HG03045 (cell line): ENCODE measurements around the gene RGS14.
"Not testable (repeated sequence)": the region's sequence is repeated elsewhere in the genome, so short reads cannot be mapped to it uniquely, and the experiment has no call there.

Experiments used
- ATAC-seq: cut with Tn5 transposase; IDR thresholded peaks from one replicate; pipeline ENCODE4 v1.9.1; 2021; ENCODE audit warnings: mild to moderate bottlenecking, moderate library complexity; ENCODE audit not compliant: unreplicated experiment

RGS14 gene

GRCh38 chr5:177363565-177363964 lies 5.8 kb downstream of the RGS14 start:
- ATAC-seq = no peak

- ATAC-seq = peak; percentile 41
These were observed 6.6 kb downstream of the RGS14 start for GRCh38 chr5:177364159-177364962.

GRCh38 chr5:177365845-177366527 lies 8.3 kb downstream of the RGS14 start:
- ATAC-seq = no peak

GRCh38 chr5:177366528-177367322 lies 9.0 kb downstream of the RGS14 start:
- no peak for ATAC-seq

- no peak for ATAC-seq
These were observed 9.7 kb downstream of the RGS14 start for GRCh38 chr5:177367323-177367848.

GRCh38 chr5:177367981-177368868 lies 10.5 kb downstream of the RGS14 start:
- no peak for ATAC-seq

- no peak for ATAC-seq
These were observed 11.3 kb downstream of the RGS14 start for GRCh38 chr5:177368869-177369644.

- ATAC-seq = no peak
These were observed 12.1 kb downstream of the RGS14 start for GRCh38 chr5:177369645-177370440.

GRCh38 chr5:177370488-177371119 lies 12.9 kb downstream of the RGS14 start:
- no peak for ATAC-seq

GRCh38 chr5:177371120-177372033 lies 13.7 kb downstream of the RGS14 start:
- no peak for ATAC-seq

- no peak for ATAC-seq
These were observed 14.5 kb downstream of the RGS14 start for GRCh38 chr5:177372034-177372896.

GRCh38 chr5:177372910-177373309 lies 15.2 kb downstream of the RGS14 start:
- ATAC-seq = no peak

- ATAC-seq = no peak
These were observed 16.1 kb downstream of the RGS14 start for GRCh38 chr5:177373806-177374205.

- ATAC-seq = no peak
These were observed 16.5 kb downstream of the RGS14 start for GRCh38 chr5:177374211-177374610.

- ATAC-seq = not testable (repeated sequence)
These were observed 17.8 kb downstream of the RGS14 start for GRCh38 chr5:177375516-177375915.

GRCh38 chr5:177376107-177376506 lies 18.4 kb downstream of the RGS14 start:
- no peak for ATAC-seq
